ENCODE results near the gene KIF13A. TPM values are rescaled to one million over a fixed set of nuclear protein-coding genes. Genes with fewer than 3 reads are reported as not detected.

The KIF13A gene
- total RNA-seq, 4 donors from 2014 or later: 38.6 to 64.3 (median 43.9) TPM

DNA sequence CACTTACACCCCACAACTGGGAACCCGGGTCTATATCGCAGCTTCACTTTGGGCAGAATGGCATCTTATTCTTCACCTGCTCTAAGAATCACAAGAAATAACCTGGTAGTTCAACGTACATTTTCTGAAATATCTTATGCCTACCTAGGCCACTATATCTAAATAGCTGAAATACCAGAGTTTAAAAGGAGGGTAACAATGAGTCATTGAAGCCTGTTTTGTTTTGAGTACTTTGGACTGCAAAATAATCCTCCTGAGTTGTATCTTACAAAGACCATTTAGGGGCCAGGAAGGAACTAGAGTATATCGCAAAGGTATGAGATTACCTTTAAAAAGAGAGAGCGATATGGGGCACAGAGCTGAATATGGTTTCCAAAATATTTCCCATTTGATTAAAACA is 184.0 kb downstream of the KIF13A start:
- TF ChIP-seq, protein P1, sequence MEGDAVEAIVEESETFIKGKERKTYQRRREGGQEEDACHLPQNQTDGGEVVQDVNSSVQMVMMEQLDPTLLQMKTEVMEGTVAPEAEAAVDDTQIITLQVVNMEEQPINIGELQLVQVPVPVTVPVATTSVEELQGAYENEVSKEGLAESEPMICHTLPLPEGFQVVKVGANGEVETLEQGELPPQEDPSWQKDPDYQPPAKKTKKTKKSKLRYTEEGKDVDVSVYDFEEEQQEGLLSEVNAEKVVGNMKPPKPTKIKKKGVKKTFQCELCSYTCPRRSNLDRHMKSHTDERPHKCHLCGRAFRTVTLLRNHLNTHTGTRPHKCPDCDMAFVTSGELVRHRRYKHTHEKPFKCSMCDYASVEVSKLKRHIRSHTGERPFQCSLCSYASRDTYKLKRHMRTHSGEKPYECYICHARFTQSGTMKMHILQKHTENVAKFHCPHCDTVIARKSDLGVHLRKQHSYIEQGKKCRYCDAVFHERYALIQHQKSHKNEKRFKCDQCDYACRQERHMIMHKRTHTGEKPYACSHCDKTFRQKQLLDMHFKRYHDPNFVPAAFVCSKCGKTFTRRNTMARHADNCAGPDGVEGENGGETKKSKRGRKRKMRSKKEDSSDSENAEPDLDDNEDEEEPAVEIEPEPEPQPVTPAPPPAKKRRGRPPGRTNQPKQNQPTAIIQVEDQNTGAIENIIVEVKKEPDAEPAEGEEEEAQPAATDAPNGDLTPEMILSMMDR (IDR thresholded peaks at IDR 0.05): no peak
- ATAC-seq (ENCODE audit: low FRiP score): no peak

DNA sequence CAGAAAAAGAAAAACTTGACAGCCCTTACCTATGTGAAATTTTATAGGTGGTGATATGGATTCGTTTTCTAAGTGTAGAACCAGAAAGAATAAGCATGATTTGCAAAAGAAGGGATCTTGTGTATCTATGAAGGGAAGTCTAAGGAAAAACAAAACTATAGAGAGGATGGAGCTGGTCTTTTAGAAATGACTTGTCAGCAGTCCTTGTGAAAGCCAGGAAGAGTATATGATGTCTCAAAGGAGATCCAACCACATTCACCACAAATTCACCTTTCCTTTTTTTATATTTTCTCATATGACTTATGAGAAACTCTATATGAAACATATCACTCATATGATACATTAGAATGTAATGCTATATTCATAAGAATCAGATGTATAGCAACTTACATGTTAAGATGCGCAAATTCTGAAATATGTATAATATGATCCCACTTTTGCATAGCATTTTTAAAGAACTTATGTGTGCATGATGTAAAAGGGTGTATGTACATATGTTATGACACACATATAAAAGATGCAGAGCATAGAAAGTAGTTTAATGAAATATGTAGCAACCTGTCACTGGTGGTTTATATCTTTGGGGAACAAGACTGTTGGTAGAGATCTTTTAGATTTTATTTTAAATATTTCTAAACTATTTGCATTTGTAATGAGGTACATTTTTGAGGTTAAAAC is 188.8 kb downstream of the KIF13A start:
- TF ChIP-seq, protein P1 (IDR thresholded peaks at IDR 0.05): no peak

More for the DNA sequence above, 184.0 kb downstream of the KIF13A start:
- DNase-seq (ENCODE audit: low spot score): no peak

DNA sequence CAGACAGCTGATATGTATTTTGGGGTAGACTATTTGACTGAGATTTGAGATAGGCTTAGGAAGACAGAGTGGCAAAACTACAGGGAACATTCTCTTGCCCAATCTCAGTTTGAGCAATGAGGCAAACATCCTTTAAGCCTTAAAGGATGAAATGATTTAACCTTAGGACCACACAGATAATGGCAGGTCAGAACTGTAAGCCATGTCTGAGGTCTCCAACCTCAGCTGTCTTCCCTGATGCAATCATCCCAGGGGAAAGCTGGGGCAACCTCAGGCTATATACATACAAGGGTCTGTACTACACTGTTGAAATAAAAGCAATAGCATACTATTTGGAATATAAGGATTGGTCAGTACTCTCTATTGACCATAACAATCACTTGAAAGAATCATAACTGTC is 196.9 kb downstream of the KIF13A start:
- TF ChIP-seq, protein P1 (IDR thresholded peaks at IDR 0.05): no peak
- ATAC-seq (ENCODE audit: low FRiP score) (no peak), DNase-seq (ENCODE audit: low spot score) (no peak)

More for the DNA sequence above, 188.8 kb downstream of the KIF13A start:
- ATAC-seq (ENCODE audit: low FRiP score) (no peak), DNase-seq (ENCODE audit: low spot score) (no peak)

DNA sequence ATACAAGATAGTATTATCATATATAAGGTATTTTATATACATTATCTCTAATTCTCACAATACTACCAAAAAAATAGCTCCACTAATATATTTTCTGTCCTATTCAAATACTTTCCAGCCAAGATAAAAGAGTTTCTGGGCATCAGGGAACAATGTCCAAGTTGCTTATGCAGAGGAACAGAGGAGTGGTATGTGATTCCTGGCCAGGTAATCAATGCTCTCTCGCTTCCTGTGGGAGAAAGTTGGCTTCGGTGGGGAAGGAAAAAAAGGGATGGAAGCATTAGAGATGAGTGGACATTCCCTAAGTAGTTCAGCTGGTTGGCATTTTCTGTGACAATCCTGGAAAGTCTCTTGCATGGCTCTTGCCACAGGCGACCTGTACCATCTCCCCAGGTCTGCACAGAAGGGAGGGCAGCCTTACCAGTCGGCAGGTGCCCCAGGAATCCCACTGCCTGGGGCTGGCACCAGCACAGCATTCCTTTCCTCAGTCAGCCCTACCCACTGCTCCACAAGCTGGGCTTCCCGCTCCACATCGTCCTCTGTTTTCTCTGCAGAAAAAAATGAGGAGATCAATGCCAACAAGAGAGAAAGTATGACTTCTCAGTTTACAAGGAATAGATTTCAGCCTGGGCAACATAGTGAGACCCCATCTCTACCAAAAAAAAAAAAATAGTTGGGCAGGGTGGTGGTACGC is 202.2 kb downstream of the KIF13A start:
- TF ChIP-seq, protein P1 (IDR thresholded peaks at IDR 0.05): no peak
- ATAC-seq (ENCODE audit: low FRiP score) (no peak), DNase-seq (ENCODE audit: low spot score) (no peak)

DNA sequence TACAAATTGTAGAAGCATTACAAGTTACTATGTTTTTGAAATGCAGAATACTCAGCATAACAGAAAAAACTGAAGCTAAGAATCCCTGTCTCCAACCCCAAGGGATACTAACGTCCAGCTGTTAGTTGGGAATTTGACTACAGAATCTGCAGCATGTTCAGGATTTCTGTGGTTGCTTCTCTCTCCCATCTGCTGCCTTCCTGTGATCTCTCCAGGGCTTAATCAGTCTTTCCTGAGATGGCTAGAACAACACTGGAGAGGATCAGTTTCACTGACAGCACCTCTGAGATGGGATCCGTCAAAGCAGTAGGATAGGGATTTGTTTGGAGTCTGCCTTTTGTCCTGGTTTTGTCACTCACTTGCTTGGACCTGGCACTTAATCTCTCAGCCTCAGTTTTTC is 207.4 kb downstream of the KIF13A start:
- DNase-seq (ENCODE audit: low spot score): no peak
- TF ChIP-seq, protein P1 (IDR thresholded peaks at IDR 0.05): no peak
- ATAC-seq (ENCODE audit: low FRiP score): no peak

GRCh38 chr6:17771609-17772008 is 215.8 kb downstream of the KIF13A start:
- TF ChIP-seq, protein P1 (IDR thresholded peaks at IDR 0.05): no peak
- no peak for ATAC-seq (ENCODE audit: low FRiP score)
- DNase-seq (ENCODE audit: low spot score): no peak

DNA sequence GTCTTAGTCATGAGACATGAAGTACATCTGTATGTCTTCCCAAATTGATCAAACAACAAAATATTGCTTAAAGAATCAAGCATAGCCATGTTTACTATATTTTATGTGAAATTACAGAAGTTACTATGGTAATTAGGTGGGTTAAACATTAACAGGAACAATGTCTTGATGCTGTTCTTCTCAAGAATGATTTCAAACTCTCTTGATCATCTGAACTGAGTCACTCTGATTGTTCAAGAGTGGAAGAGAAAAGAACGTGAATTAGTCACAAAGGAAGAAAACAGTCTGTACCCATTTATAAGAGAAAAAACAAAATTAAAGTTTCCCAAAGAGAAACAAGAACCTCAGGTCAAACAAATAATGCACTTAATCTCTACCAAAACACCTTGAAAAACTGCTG is 218.6 kb downstream of the KIF13A start:
- TF ChIP-seq, protein P1 (IDR thresholded peaks at IDR 0.05): no peak
- no peak for DNase-seq (ENCODE audit: low spot score)
- ATAC-seq (ENCODE audit: low FRiP score): no peak
